GM12878 (cell line): ENCODE data around the gene BCAR3. TPM values are rescaled to one million over a fixed set of nuclear protein-coding genes. Genes with fewer than 3 reads are reported as not detected.

Experiments used
- ATAC-seq: fragments of 200-7000 bp; cut with Tn5 transposase; 3 replicates; pipeline ENCODE4 v1.9.1; 2020; ENCODE audit warnings: mild to moderate bottlenecking, moderate library complexity
- BruUV-seq: library from RNA; stranded (reverse); fragments of 400-500 nt; replicated peaks from 2 replicates; lab custom pipeline; 2021; lab: Mats Ljungman, UMichigan
- CTCF ChIA-PET: fragments of 300-600 bp; sonication (Branson Sonifier 250); formaldehyde crosslinking; extraction: SDS; loops from one replicate; lab custom pipeline; 2021; ENCODE audit warnings: inconsistent platforms; lab: Yijun Ruan, JAX
- POLR2A ChIA-PET: fragments of 350-600 bp; formaldehyde crosslinking; extraction: SDS; loops from one replicate; lab custom pipeline; 2021; ENCODE audit warnings: inconsistent platforms; lab: Charles Lee
- RAD21 ChIA-PET: fragments of 300-600 bp; sonication (Branson Sonifier 250); formaldehyde crosslinking; loops from one replicate; lab custom pipeline; 2023; ENCODE audit warnings: antibody characterized with exemption; ENCODE audit not compliant: unreplicated experiment; lab: Charles Lee
- SMC1A ChIA-PET: fragments of 300-600 bp; sonication (Branson Sonifier 250); formaldehyde crosslinking; loops from one replicate; lab custom pipeline; 2023; ENCODE audit not compliant: unreplicated experiment, uncharacterized antibody; lab: Charles Lee
- DNase-seq: peaks from one replicate; pipeline ENCODE4 v3.0.0-alpha.2; 2011; ENCODE audit warnings: low read depth, low spot score
- FAIRE-seq: peaks from 3 replicates; lab custom pipeline; 2011; peaks lifted over from hg19 to GRCh38; lab: Jason Lieb, UNC
- H2AFZ ChIP-seq: 2 replicates; pipeline ENCODE4 v1.6.0; 2011; ENCODE audit warnings: low read depth, low read length, control low read depth; ENCODE audit not compliant: control insufficient read depth
- H3K27ac ChIP-seq: 2 replicates; pipeline ENCODE4 v1.5.1; 2011; ENCODE audit warnings: control low read depth; ENCODE audit not compliant: control insufficient read depth, insufficient read depth
- H3K27me3 ChIP-seq, 2 experiments: replicated peaks in 1 of 2; 2 replicates each; pipeline versions ENCODE4 v1.6.0 to v1.6.1; 2011; ENCODE audit warnings: low read length in 1 of 2; ENCODE audit not compliant: control insufficient read depth in 2 of 2, insufficient read depth in 2 of 2
- H3K36me3 ChIP-seq, 2 experiments: 2 replicates each; pipeline ENCODE4 v1.5.1; 2011; ENCODE audit warnings: low read length in 1 of 2; ENCODE audit not compliant: control insufficient read depth in 2 of 2, insufficient read depth in 2 of 2
- H3K4me1 ChIP-seq: 2 replicates; pipeline ENCODE4 v1.6.1; 2011; ENCODE audit warnings: mild to moderate bottlenecking, low read length, moderate library complexity, mixed read lengths; ENCODE audit not compliant: control insufficient read depth, insufficient read depth
- H3K4me2 ChIP-seq: 2 replicates; pipeline ENCODE4 v1.6.0; 2011; ENCODE audit warnings: control low read depth; ENCODE audit not compliant: control insufficient read depth, insufficient read depth
- H3K4me3 ChIP-seq: fragments of 200-600 bp; sonication (generic); 2 replicates; pipeline ENCODE4 v1.5.1; 2016
- H3K79me2 ChIP-seq: 2 replicates; pipeline ENCODE4 v1.6.0; 2011; ENCODE audit warnings: low read length; ENCODE audit not compliant: control insufficient read depth, insufficient read depth
- H3K9ac ChIP-seq: 2 replicates; pipeline ENCODE4 v1.8.0; 2011; ENCODE audit warnings: low read length, control low read depth, mixed read lengths; ENCODE audit not compliant: control insufficient read depth, insufficient read depth
- H3K9me3 ChIP-seq: replicated peaks from 3 replicates; pipeline ENCODE4 v1.5.1; 2011; ENCODE audit warnings: mild to moderate bottlenecking, low read length; ENCODE audit not compliant: control insufficient read depth, insufficient read depth
- H4K20me1 ChIP-seq: 2 replicates; pipeline ENCODE4 v1.6.0; 2011; ENCODE audit not compliant: control insufficient read depth, insufficient read depth
- E2F4 ChIP-seq: IDR thresholded peaks from 2 replicates; pipeline ENCODE4 v1.6.1; 2012; ENCODE audit warnings: low read depth, low read length, improper control_type of control experiment
- FOS ChIP-seq: IDR thresholded peaks from 3 replicates; pipeline ENCODE4 v1.6.1; 2011; ENCODE audit warnings: borderline replicate concordance; ENCODE audit not compliant: insufficient read length; ENCODE audit errors: extremely low read depth
- SMAD5 ChIP-seq: IDR thresholded peaks from 2 replicates; pipeline ENCODE4 v1.6.1; 2016; ENCODE audit warnings: antibody characterized with exemption, low read depth
- SPI1 ChIP-seq: IDR thresholded peaks from 2 replicates; pipeline ENCODE4 v1.6.1; 2011; ENCODE audit warnings: low read depth, mild to moderate bottlenecking, low read length, moderate library complexity, borderline replicate concordance; ENCODE audit not compliant: insufficient read depth
- TAF1 ChIP-seq: IDR thresholded peaks from 2 replicates; pipeline ENCODE4 v1.6.1; 2011; ENCODE audit warnings: mild to moderate bottlenecking, low read depth, low read length, borderline replicate concordance
- ZBED1 ChIP-seq: IDR thresholded peaks from 2 replicates; pipeline ENCODE4 v1.6.1; 2016; ENCODE audit warnings: borderline replicate concordance
- WGBS: methylation state at CpG from one replicate; pipeline ENCODE4 v1.1.6; 2016; ENCODE audit warnings: low lambda C conversion rate; ENCODE audit not compliant: insufficient replicate concordance, insufficient coverage; ENCODE audit errors: missing lambda C conversion rate; 5-methylcytosine and 5-hydroxymethylcytosine counted together
- in situ Hi-C: fragments of 300-500 bp; cut with MboI; formaldehyde crosslinking; loops from 9 replicates; pipeline ENCODE4 v1.14.3; 2018; ENCODE audit warnings: mixed read lengths
- intact Hi-C: fragments of 100-400 bp; cut with micrococcal nuclease; formaldehyde crosslinking; loops from one replicate; pipeline ENCODE4 v1.14.2; 2022; ENCODE audit not compliant: unreplicated experiment
- polyA plus RNA-seq, 11 experiments: library from polyadenylated mRNA; depleted of rRNA in 4 of 11; unstranded in 6 of 11; stranded (reverse) in 5 of 11; fragments of >200 nt; fragmentation: Nextera tagmentation in 4 of 11; fragmentation: Illumina TruSeq in 1 of 11; extraction: Ambion mirVana in 4 of 11; extraction: Trizol in 1 of 11; gene quantifications; 1 replicate in 1 of 11; 2 replicates in 10 of 11; pipeline versions ENCODE4 v1.2.1 to v1.2.3, GENCODE V29; 2011 to 2016; ENCODE audit warnings: inconsistent platforms in 2 of 11, missing spikeins in 2 of 11, low read depth in 1 of 11
- total RNA-seq, 4 experiments: library from RNA; depleted of rRNA in 3 of 4; stranded (reverse); fragments of >200 nt in 3 of 4; fragmentation: Illumina TruSeq in 1 of 4; extraction: Trizol in 1 of 4; gene quantifications; 2 replicates each; pipeline versions ENCODE4 v1.2.1 to v1.2.3, GENCODE V29; 2013 to 2021
- TF ChIP-seq, protein P1 (sequence below): fragments of 150-350 bp; IDR thresholded peaks from 2 replicates; pipeline ENCODE4 v1.6.1; 2016; ENCODE audit warnings: low read depth, low read length
- TF ChIP-seq, protein P2 (sequence below): fragments of 450-650 bp; formaldehyde crosslinking; IDR thresholded peaks from 2 replicates; pipeline ENCODE4 v1.4.0; 2020; ENCODE audit warnings: mild to moderate bottlenecking, moderate library complexity
- TF ChIP-seq, protein P3 (sequence below): fragments of 450-650 bp; IDR thresholded peaks from 2 replicates; pipeline ENCODE4 v1.6.1; 2016; ENCODE audit warnings: mild to moderate bottlenecking

The BCAR3 gene
- total and polyA plus RNA-seq, 10 of the 15 experiments (the other 5 are each of a cell fraction or from before 2014, with no cell fraction given), result 1.3 to 6.6 (median 1.8) TPM

GRCh38 chr1:93635614-93636543 lies 45.8 kb downstream of the BCAR3 start (continued):
- TF ChIP-seq SPI1 (no peak), SMAD5 (no peak), ZBED1 (no peak), FOS (no peak)

DNA sequence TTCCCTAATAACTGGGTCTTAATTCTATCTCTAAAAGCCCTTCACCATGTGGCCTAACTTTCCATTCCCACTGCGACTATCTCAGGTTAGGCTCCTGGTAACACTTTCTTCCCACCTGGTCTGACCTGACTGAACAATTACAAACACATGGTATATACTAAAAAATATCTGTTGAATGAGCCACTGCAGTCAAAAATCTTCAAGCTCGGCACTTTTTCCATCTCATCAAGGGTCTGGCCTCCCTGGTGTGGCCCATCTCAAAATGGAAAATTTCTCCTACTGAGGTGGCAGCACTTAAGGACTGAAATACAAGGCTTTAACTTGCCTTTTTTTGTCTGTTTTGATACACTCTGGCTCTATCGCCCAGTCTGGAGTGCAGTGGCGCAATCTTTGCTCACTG lies 48.3 kb downstream of the BCAR3 start:
- SMC1A ChIA-PET, result interaction anchor here (0.8 to 18.3 kb wide), 9 partner anchors 12 to 210 kb away, joined by 3 to 505 read pairs (median 5); no protein-coding TSS in a partner anchor
- Histone ChIP-seq H2AFZ (no peak overlapping the region), H3K79me2 (no peaks in the 10 kb centered on the region), H3K4me3 (no peak overlapping the region), H3K27ac (no peak overlapping the region), H3K27me3 (no peaks in the 10 kb centered on the region), H3K4me1 (no peaks in the 10 kb centered on the region), H3K4me2 (no peak overlapping the region), H4K20me1 (no peaks in the 10 kb centered on the region), H3K9ac (no peak overlapping the region), H3K9me3 (no peaks in the 10 kb centered on the region), H3K36me3 (no peaks in the 10 kb centered on the region)
- CTCF ChIA-PET, result interaction anchor here (0.6 to 13.7 kb wide), 8 partner anchors 9 to 329 kb away, joined by 3 to 555 read pairs (median 3); no protein-coding TSS in a partner anchor
- intact Hi-C loops, result loop anchor here (5.0 kb wide), 1 partner anchor 99 kb away; no protein-coding TSS in a partner anchor
- WGBS, result 78% methylated on average over 4 of the region's 4 CpGs
- RAD21 ChIA-PET, result interaction anchor here (0.9 to 13.7 kb wide), 4 partner anchors 38 to 210 kb away, joined by 3 to 483 read pairs (median 58); no protein-coding TSS in a partner anchor
- DNase-seq, result no peak
- no TSS peak for BruUV-seq
- TF ChIP-seq, protein P1, sequence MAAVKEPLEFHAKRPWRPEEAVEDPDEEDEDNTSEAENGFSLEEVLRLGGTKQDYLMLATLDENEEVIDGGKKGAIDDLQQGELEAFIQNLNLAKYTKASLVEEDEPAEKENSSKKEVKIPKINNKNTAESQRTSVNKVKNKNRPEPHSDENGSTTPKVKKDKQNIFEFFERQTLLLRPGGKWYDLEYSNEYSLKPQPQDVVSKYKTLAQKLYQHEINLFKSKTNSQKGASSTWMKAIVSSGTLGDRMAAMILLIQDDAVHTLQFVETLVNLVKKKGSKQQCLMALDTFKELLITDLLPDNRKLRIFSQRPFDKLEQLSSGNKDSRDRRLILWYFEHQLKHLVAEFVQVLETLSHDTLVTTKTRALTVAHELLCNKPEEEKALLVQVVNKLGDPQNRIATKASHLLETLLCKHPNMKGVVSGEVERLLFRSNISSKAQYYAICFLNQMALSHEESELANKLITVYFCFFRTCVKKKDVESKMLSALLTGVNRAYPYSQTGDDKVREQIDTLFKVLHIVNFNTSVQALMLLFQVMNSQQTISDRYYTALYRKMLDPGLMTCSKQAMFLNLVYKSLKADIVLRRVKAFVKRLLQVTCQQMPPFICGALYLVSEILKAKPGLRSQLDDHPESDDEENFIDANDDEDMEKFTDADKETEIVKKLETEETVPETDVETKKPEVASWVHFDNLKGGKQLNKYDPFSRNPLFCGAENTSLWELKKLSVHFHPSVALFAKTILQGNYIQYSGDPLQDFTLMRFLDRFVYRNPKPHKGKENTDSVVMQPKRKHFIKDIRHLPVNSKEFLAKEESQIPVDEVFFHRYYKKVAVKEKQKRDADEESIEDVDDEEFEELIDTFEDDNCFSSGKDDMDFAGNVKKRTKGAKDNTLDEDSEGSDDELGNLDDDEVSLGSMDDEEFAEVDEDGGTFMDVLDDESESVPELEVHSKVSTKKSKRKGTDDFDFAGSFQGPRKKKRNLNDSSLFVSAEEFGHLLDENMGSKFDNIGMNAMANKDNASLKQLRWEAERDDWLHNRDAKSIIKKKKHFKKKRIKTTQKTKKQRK, result no peak
- TF ChIP-seq TAF1 (no peak), E2F4 (no peak)
- TF ChIP-seq, protein P2, sequence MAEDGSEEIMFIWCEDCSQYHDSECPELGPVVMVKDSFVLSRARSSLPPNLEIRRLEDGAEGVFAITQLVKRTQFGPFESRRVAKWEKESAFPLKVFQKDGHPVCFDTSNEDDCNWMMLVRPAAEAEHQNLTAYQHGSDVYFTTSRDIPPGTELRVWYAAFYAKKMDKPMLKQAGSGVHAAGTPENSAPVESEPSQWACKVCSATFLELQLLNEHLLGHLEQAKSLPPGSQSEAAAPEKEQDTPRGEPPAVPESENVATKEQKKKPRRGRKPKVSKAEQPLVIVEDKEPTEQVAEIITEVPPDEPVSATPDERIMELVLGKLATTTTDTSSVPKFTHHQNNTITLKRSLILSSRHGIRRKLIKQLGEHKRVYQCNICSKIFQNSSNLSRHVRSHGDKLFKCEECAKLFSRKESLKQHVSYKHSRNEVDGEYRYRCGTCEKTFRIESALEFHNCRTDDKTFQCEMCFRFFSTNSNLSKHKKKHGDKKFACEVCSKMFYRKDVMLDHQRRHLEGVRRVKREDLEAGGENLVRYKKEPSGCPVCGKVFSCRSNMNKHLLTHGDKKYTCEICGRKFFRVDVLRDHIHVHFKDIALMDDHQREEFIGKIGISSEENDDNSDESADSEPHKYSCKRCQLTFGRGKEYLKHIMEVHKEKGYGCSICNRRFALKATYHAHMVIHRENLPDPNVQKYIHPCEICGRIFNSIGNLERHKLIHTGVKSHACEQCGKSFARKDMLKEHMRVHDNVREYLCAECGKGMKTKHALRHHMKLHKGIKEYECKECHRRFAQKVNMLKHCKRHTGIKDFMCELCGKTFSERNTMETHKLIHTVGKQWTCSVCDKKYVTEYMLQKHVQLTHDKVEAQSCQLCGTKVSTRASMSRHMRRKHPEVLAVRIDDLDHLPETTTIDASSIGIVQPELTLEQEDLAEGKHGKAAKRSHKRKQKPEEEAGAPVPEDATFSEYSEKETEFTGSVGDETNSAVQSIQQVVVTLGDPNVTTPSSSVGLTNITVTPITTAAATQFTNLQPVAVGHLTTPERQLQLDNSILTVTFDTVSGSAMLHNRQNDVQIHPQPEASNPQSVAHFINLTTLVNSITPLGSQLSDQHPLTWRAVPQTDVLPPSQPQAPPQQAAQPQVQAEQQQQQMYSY (CRISPR knock-in tag), result no peak
- TF ChIP-seq, protein P3, sequence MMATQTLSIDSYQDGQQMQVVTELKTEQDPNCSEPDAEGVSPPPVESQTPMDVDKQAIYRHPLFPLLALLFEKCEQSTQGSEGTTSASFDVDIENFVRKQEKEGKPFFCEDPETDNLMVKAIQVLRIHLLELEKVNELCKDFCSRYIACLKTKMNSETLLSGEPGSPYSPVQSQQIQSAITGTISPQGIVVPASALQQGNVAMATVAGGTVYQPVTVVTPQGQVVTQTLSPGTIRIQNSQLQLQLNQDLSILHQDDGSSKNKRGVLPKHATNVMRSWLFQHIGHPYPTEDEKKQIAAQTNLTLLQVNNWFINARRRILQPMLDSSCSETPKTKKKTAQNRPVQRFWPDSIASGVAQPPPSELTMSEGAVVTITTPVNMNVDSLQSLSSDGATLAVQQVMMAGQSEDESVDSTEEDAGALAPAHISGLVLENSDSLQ, result no peak
- POLR2A ChIA-PET, result no interaction called here
- no peak for FAIRE-seq
- in situ Hi-C loops, result no loop called here
- ATAC-seq, result no peak
